Endothelial cell of umbilical vein (primary cell): ENCODE measurements around the gene PUDP. TPM values are rescaled to one million over a fixed set of nuclear protein-coding genes. Genes with fewer than 3 reads are reported as not detected.

ENCODE experiments used
- BruUV-seq: library from RNA; stranded (reverse); fragments of 400-500 nt; replicated peaks from 2 replicates; lab custom pipeline; 2021; lab: Mats Ljungman, UMichigan
- CTCF ChIA-PET: fragments of 300-600, 350-600 bp; sonication (Branson Sonifier 250); formaldehyde crosslinking; loops from one replicate; lab custom pipeline; 2021; ENCODE audit warnings: antibody characterized with exemption, inconsistent platforms; lab: Charles Lee
- POLR2A ChIA-PET: fragments of 300-600, 350-600 bp; sonication (Branson Sonifier 250); formaldehyde crosslinking; loops from one replicate; lab custom pipeline; 2021; ENCODE audit warnings: antibody characterized with exemption, inconsistent platforms; lab: Charles Lee
- DNase-seq: peaks from one replicate; pipeline ENCODE4 v3.0.0-alpha.2; 2011; ENCODE audit warnings: low read depth, low spot score
- FAIRE-seq: peaks from 2 replicates; lab custom pipeline; 2011; peaks lifted over from hg19 to GRCh38; lab: Jason Lieb, UNC
- H2AFZ ChIP-seq: 2 replicates; pipeline ENCODE4 v1.6.0; 2012; ENCODE audit warnings: low read depth, low read length, control low read depth, inconsistent platforms
- H3K27ac ChIP-seq: 2 replicates; pipeline ENCODE4 v1.5.1; 2011; ENCODE audit warnings: low read depth, mild to moderate bottlenecking, control low read depth, low read length, moderate library complexity; ENCODE audit not compliant: insufficient read depth
- H3K27me3 ChIP-seq, 2 experiments: 2 replicates each; pipeline versions ENCODE4 v1.6.0 to v1.6.1; 2011; ENCODE audit warnings: low read length in 2 of 2, mixed read lengths in 1 of 2; ENCODE audit not compliant: control insufficient read depth in 2 of 2, insufficient read depth in 2 of 2
- H3K36me3 ChIP-seq, 2 experiments: 2 replicates in 1 of 2; 3 replicates in 1 of 2; pipeline ENCODE4 v1.5.1; 2011; ENCODE audit warnings: low read length in 2 of 2, mild to moderate bottlenecking in 1 of 2, moderate library complexity in 1 of 2; ENCODE audit not compliant: control insufficient read depth in 2 of 2, insufficient read depth in 2 of 2; ENCODE audit errors: extremely low read depth in 1 of 2
- H3K4me1 ChIP-seq: 3 replicates; pipeline ENCODE4 v1.5.1; 2011; ENCODE audit warnings: mild to moderate bottlenecking, low read length; ENCODE audit not compliant: control insufficient read depth, insufficient read depth; ENCODE audit errors: extremely low read depth
- H3K4me2 ChIP-seq: 2 replicates; pipeline ENCODE4 v1.6.1; 2011; ENCODE audit warnings: low read length, control low read depth, mixed read lengths; ENCODE audit not compliant: insufficient read depth
- H3K4me3 ChIP-seq, 3 experiments: fragments of 200-600 bp in 1 of 3; sonication (generic), shearing (Covaris generic) in 1 of 3; replicated peaks in 1 of 3; 2 replicates each; pipeline ENCODE4 v1.5.1; 2011 to 2016; ENCODE audit warnings: control low read depth in 3 of 3, low read length in 3 of 3, mild to moderate bottlenecking in 2 of 3, inconsistent platforms in 1 of 3, low read depth in 1 of 3, moderate library complexity in 1 of 3; ENCODE audit not compliant: insufficient read depth in 1 of 3
- H3K79me2 ChIP-seq: 2 replicates; pipeline ENCODE4 v1.6.0; 2012; ENCODE audit warnings: low read length, inconsistent platforms; ENCODE audit not compliant: control insufficient read depth, insufficient read depth
- H3K9ac ChIP-seq: replicated peaks from 2 replicates; pipeline ENCODE3; 2011; ENCODE audit warnings: low read length, control low read depth; ENCODE audit not compliant: insufficient read depth; ENCODE audit errors: extremely low read depth
- H3K9me1 ChIP-seq: replicated peaks from 3 replicates; pipeline ENCODE4 v1.6.0; 2011; ENCODE audit warnings: mild to moderate bottlenecking, low read length; ENCODE audit not compliant: control insufficient read depth, insufficient read depth; ENCODE audit errors: extremely low read depth
- H3K9me3 ChIP-seq: replicated peaks from 2 replicates; pipeline ENCODE4 v1.5.1; 2012; ENCODE audit warnings: low read length, inconsistent platforms; ENCODE audit not compliant: control insufficient read depth, insufficient read depth
- H4K20me1 ChIP-seq: replicated peaks from 2 replicates; pipeline ENCODE3; 2011; ENCODE audit warnings: mild to moderate bottlenecking, low read length; ENCODE audit not compliant: control insufficient read depth, insufficient read depth; ENCODE audit errors: extremely low read depth
- CTCF ChIP-seq, 2 donors: IDR thresholded peaks; 1 replicate in 1 of 2; 2 replicates in 1 of 2; pipeline ENCODE4 v1.5.1; 2011; ENCODE audit warnings: low read length in 2 of 2, mild to moderate bottlenecking in 2 of 2, moderate library complexity in 2 of 2, control low read depth in 1 of 2, inconsistent platforms in 1 of 2, low read depth in 1 of 2; ENCODE audit not compliant: insufficient read depth in 1 of 2; ENCODE audit errors: extremely low read depth in 1 of 2
- EZH2 ChIP-seq: IDR thresholded peaks from 2 replicates; pipeline ENCODE4 v1.6.1; 2012; ENCODE audit warnings: borderline replicate concordance, low read depth, mild to moderate bottlenecking, moderate library complexity, low read length, inconsistent platforms; ENCODE audit not compliant: severe bottlenecking
- FOS ChIP-seq: IDR thresholded peaks from 2 replicates; pipeline ENCODE4 v1.6.1; 2011; ENCODE audit warnings: mild to moderate bottlenecking, low read length, moderate library complexity, borderline replicate concordance; ENCODE audit not compliant: insufficient read depth
- JUN ChIP-seq: IDR thresholded peaks from 2 replicates; pipeline ENCODE4 v1.6.1; 2011; ENCODE audit warnings: borderline replicate concordance, low read depth; ENCODE audit not compliant: insufficient read length, insufficient read depth
- MYC ChIP-seq: IDR thresholded peaks from one replicate; pipeline ENCODE4 v1.6.1; 2011; ENCODE audit warnings: mild to moderate bottlenecking, low read depth, low read length
- POLR2A ChIP-seq: IDR thresholded peaks from 2 replicates; pipeline ENCODE4 v1.6.1; 2012; ENCODE audit warnings: low read depth, mild to moderate bottlenecking, control low read depth, low read length
- POLR2AphosphoS5 ChIP-seq: IDR thresholded peaks from 2 replicates; pipeline ENCODE4 v1.6.1; 2012; ENCODE audit warnings: low read depth, mild to moderate bottlenecking, control low read depth, low read length, moderate library complexity; ENCODE audit not compliant: insufficient read depth
- dilution Hi-C: fragments of 300-500 bp; cut with MboI; formaldehyde crosslinking; loops from one replicate; pipeline ENCODE4 v1.15.0; 2019; ENCODE audit warnings: low sequenced_read_pairs; ENCODE audit not compliant: extremely low pct_ligation_motif_present
- intact Hi-C: fragments of 100-400 bp; cut with micrococcal nuclease; formaldehyde crosslinking; loops from one replicate; pipeline ENCODE4 v1.10.0; 2022
- polyA plus RNA-seq, 4 experiments: library from polyadenylated mRNA; depleted of rRNA in 3 of 4; stranded (reverse) in 3 of 4; unstranded in 1 of 4; fragments of >200 nt; gene quantifications; 2 replicates each; pipeline versions ENCODE4 v1.2.1 to v1.2.3, GENCODE V29; 2011 to 2012; ENCODE audit warnings: missing spikeins in 1 of 4
- total RNA-seq: library from RNA; stranded (reverse); gene quantifications from 2 replicates; pipeline ENCODE4 v1.2.3, GENCODE V29; 2021
- TF ChIP-seq, protein P1 (sequence below): IDR thresholded peaks from 2 replicates; pipeline ENCODE4 v1.6.1; 2011; ENCODE audit not compliant: insufficient read depth, insufficient read length

The PUDP gene
- total and polyA plus RNA-seq, 2 donors (not counting 3 experiments of a cell fraction or from before 2014, with no cell fraction given) = 17.3 to 22.5 TPM

DNA sequence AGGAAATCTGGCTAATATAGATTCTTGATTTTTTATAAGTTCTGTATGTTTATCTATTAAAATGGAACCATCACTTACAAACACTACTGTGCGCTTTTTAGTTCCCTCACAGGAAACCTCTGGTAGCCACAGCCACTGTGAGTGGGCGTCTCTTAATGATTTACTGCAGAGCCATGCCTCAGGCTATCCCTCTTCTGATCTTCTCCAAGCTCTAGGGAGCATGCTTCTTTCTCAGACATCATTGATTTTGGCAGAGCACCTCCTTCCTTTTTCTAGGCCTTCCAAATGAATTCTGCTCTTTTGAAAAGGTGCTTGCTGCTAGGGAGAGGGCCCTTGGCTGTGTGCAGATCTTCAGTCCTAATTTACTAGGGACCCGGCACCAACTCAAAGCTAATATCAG is 61.6 kb downstream of the PUDP start:
- Histone ChIP-seq H2AFZ (no peak overlapping the region), H3K4me2 (no peak overlapping the region), H3K36me3 (no peaks in the 10 kb centered on the region), H3K4me1 (peaks cover 18% of the 10 kb centered on the region), H3K4me3 (no peak overlapping the region), H3K9me1 (no peaks in the 10 kb centered on the region), H3K27me3 (no peaks in the 10 kb centered on the region), H3K9me3 (no peaks in the 10 kb centered on the region), H3K27ac (no peak overlapping the region), H3K9ac (no peak overlapping the region), H3K79me2 (peaks cover 4% of the 10 kb centered on the region), H4K20me1 (no peaks in the 10 kb centered on the region)
- TF ChIP-seq JUN (no peak), CTCF (IDR thresholded peaks at IDR 0.05; ENCODE audit: extremely low read depth in 1 of 2, insufficient read depth in 1 of 2, low read depth in 1 of 2, low read length in 2 of 2) (no peak), MYC (no peak), POLR2AphosphoS5 (no peak), EZH2 (no peak), FOS (no peak), POLR2A (no peak)
- TF ChIP-seq, protein P1, sequence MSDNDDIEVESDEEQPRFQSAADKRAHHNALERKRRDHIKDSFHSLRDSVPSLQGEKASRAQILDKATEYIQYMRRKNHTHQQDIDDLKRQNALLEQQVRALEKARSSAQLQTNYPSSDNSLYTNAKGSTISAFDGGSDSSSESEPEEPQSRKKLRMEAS = no peak
- BruUV-seq = no TSS peak
- intact Hi-C loops = no loop called here
- FAIRE-seq = no peak
- CTCF ChIA-PET = no interaction called here
- no peak for DNase-seq
- dilution Hi-C loops = no loop called here
- POLR2A ChIA-PET = no interaction called here
